ENCODE results near the gene CT47A1.
"Not testable (repeated sequence)": the region's sequence is repeated elsewhere in the genome, so short reads cannot be mapped to it uniquely, and the experiment has no call there.

The CT47A1 gene

DNA sequence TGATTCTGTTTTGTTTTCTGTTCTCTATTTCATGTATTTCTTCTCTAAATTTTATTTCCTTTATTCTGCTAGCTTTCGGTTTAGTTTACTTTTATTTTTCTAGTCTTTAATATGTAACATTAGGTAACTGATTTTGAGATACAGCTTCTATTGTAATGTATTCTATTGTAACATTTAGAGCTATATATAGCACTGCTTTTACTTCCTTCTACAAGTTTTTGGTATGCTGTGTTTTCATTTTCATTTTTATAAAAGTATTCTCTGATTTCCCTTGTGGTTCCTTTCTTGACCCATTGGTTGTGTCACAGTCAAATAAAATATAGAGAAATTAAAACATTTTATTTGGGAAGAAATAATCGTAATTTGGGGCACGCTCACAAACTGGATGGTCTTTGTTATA lies 13.9 kb upstream of the CT47A1 start:
- no peak overlapping the region for H3K4me3 ChIP-seq (ENCODE audit: low read length in 2 of 2)
- H3K27ac ChIP-seq (ENCODE audit: low read depth in 2 of 2, low read length in 2 of 2), result no peak overlapping the region
- no peaks in the 10 kb centered on the region for H3K9me3 ChIP-seq (ENCODE audit: control insufficient read depth in 2 of 2, low read length in 2 of 2)
- H3K9ac ChIP-seq (ENCODE audit: low read depth in 1 of 2, low read length in 2 of 2), result no peak overlapping the region
- peaks cover 0 to 2% of the 10 kb centered on the region in 2 donors for H3K27me3 ChIP-seq (ENCODE audit: control insufficient read depth in 2 of 2, insufficient read depth in 2 of 2, low read length in 2 of 2)
- H3K36me3 ChIP-seq (ENCODE audit: control insufficient read depth in 2 of 2, insufficient read depth in 2 of 2, low read length in 2 of 2), result no peaks in the 10 kb centered on the region
- no peaks in the 10 kb centered on the region for H3K4me1 ChIP-seq (ENCODE audit: control insufficient read depth in 2 of 2, insufficient read depth in 2 of 2, low read length in 2 of 2)

DNA sequence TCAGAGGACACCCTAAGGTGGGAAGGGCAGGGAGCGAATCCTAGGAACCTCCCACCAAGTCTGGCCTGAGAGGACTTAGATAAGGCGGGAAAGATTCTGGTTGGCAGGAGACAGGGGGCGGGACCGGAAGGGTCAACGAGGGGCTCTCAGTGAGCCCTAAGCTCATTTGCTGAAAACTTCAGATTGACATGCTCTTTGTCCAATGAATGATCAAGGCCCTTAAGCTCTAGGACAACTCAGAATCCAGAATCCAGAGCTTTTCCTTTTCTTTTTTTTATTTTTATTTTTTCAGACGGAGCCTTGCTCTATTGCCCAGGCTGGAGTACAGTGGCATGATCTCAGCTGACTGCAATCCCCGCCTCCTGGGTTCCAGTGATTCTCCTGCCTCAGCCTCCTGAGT lies 29.1 kb downstream of the CT47A1 start, which contains the start of gene CT47A7:
Gene CT47A7, minus strand, starts transcription at position 101 of the 400 bp plus-strand sequence. CDS start 255 bp downstream, outside the sequence.
- not testable (repeated sequence) for H3K36me3 ChIP-seq (ENCODE audit: control insufficient read depth in 2 of 2, insufficient read depth in 2 of 2, low read length in 2 of 2); H3K9me3 ChIP-seq (ENCODE audit: control insufficient read depth in 2 of 2, low read length in 2 of 2); H3K4me1 ChIP-seq (ENCODE audit: control insufficient read depth in 2 of 2, insufficient read depth in 2 of 2, low read length in 2 of 2); H3K9ac ChIP-seq (ENCODE audit: low read depth in 1 of 2, low read length in 2 of 2); H3K27me3 ChIP-seq (ENCODE audit: control insufficient read depth in 2 of 2, insufficient read depth in 2 of 2, low read length in 2 of 2); H3K4me3 ChIP-seq (ENCODE audit: low read length in 2 of 2); H3K27ac ChIP-seq (ENCODE audit: low read depth in 2 of 2, low read length in 2 of 2)

All from mucosa of rectum (tissue), 2 donors.